ENCODE measurements around the gene SMOC2.
A peak's percentile ranks its signal among the peaks of the same experiment; 100 is the strongest.

The SMOC2 gene

GRCh38 chr6:168711666-168712300 is 270.8 kb downstream of the SMOC2 start:
- no peak for DNase-seq
- Mint-ChIP-seq H3K27me3 (ENCODE audit: low read depth, poor library complexity) (peaks cover 6% of the 10 kb centered on the region), H3K4me3 (no peak overlapping the region), H3K9me3 (peaks cover 4% of the 10 kb centered on the region), H3K4me1 (no peaks in the 10 kb centered on the region), H3K36me3 (ENCODE audit: low read depth) (no peaks in the 10 kb centered on the region), H3K27ac (no peak overlapping the region)
- TF ChIP-seq, protein P1, sequence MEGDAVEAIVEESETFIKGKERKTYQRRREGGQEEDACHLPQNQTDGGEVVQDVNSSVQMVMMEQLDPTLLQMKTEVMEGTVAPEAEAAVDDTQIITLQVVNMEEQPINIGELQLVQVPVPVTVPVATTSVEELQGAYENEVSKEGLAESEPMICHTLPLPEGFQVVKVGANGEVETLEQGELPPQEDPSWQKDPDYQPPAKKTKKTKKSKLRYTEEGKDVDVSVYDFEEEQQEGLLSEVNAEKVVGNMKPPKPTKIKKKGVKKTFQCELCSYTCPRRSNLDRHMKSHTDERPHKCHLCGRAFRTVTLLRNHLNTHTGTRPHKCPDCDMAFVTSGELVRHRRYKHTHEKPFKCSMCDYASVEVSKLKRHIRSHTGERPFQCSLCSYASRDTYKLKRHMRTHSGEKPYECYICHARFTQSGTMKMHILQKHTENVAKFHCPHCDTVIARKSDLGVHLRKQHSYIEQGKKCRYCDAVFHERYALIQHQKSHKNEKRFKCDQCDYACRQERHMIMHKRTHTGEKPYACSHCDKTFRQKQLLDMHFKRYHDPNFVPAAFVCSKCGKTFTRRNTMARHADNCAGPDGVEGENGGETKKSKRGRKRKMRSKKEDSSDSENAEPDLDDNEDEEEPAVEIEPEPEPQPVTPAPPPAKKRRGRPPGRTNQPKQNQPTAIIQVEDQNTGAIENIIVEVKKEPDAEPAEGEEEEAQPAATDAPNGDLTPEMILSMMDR (IDR thresholded peaks at IDR 0.05) = no peak

DNA sequence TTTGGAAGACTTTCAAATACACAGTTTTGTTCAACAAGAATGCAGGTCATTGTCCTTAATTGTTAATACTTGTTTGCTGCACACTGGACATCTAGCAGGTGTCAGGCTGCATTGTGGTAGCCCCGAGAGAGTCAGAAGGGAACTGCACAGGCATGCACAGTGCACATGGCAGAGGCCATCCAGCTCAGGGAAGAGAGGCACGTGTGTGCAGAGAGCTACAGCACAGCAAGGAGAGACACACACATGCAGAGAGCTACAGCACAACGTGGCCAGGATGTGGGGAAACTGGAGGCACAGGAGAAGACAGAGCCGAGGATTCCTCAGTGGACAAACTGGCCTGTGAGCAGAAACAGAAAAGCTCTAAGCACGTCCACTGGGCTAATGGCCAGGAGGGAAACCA is 272.0 kb downstream of the SMOC2 start:
- H3K36me3 Mint-ChIP-seq (ENCODE audit: low read depth) = no peaks in the 10 kb centered on the region
- no peak overlapping the region for H3K4me3 Mint-ChIP-seq
- peaks cover 4% of the 10 kb centered on the region for H3K9me3 Mint-ChIP-seq
- TF ChIP-seq, protein P1 (IDR thresholded peaks at IDR 0.05) = no peak
- H3K4me1 Mint-ChIP-seq = no peaks in the 10 kb centered on the region
- H3K27ac Mint-ChIP-seq = no peak overlapping the region
- peaks cover 3% of the 10 kb centered on the region for H3K27me3 Mint-ChIP-seq (ENCODE audit: low read depth, poor library complexity)
- no peak for DNase-seq

- H3K4me1 Mint-ChIP-seq = no peaks in the 10 kb centered on the region
- peaks cover 4% of the 10 kb centered on the region for H3K9me3 Mint-ChIP-seq
- H3K27me3 Mint-ChIP-seq (ENCODE audit: low read depth, poor library complexity) = peaks cover 3% of the 10 kb centered on the region
- no peak overlapping the region for H3K27ac Mint-ChIP-seq
- H3K36me3 Mint-ChIP-seq (ENCODE audit: low read depth) = no peaks in the 10 kb centered on the region
- no peak for DNase-seq
- H3K4me3 Mint-ChIP-seq = no peak overlapping the region
- TF ChIP-seq, protein P1 (IDR thresholded peaks at IDR 0.05) = peak; percentile 37
These were observed 272.9 kb downstream of the SMOC2 start for GRCh38 chr6:168713839-168714238.

DNA sequence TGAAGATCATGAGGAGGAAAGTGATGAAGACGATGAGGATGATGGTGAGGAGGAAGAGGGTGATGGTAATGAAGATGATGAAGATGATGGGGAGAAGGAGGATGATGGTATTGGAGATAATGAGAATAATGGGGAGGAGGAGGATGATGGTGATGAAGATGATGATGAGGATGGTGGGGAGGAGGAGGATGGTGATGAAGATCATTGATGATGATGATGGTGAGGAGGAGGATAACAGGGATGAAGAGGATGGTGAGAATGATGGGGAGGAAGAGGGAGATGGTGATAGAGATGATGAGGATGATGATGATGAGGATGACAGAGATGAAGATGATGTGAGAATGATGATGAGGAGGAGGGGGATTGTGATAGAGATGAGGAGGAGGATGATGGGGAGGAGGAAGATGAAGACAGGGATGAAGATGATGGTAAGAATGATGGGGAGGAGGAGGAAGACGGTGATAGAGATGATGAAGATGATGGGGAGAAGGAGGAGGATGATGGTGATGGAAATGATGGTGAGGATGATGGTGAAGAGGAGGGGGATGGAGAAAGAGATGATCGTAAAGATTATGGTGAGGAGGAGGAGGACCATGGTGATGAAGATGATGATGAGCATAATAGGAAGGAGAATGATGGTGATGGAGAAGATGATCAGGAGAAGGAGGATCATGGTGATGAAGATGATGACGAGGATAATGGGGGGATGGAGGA is 273.7 kb downstream of the SMOC2 start:
- peaks cover 3% of the 10 kb centered on the region for H3K27me3 Mint-ChIP-seq (ENCODE audit: low read depth, poor library complexity)
- DNase-seq = no peak
- H3K4me3 Mint-ChIP-seq = no peak overlapping the region
- no peaks in the 10 kb centered on the region for H3K36me3 Mint-ChIP-seq (ENCODE audit: low read depth)
- H3K9me3 Mint-ChIP-seq = peaks cover 4% of the 10 kb centered on the region
- no peak overlapping the region for H3K27ac Mint-ChIP-seq
- TF ChIP-seq, protein P1 (IDR thresholded peaks at IDR 0.05) = no peak
- no peaks in the 10 kb centered on the region for H3K4me1 Mint-ChIP-seq

- Mint-ChIP-seq H3K9me3 (peaks cover 4% of the 10 kb centered on the region), H3K36me3 (ENCODE audit: low read depth) (no peaks in the 10 kb centered on the region), H3K27ac (no peak overlapping the region), H3K4me3 (no peak overlapping the region), H3K4me1 (no peaks in the 10 kb centered on the region), H3K27me3 (ENCODE audit: low read depth, poor library complexity) (peaks cover 11% of the 10 kb centered on the region)
- DNase-seq = no peak
- TF ChIP-seq, protein P1 (IDR thresholded peaks at IDR 0.05) = no peak
These were observed 274.9 kb downstream of the SMOC2 start for GRCh38 chr6:168715643-168716481.

All from nephron progenitor cell (in vitro differentiated cells).